ENCODE data around the gene RHOF. TPM values are rescaled to one million over a fixed set of nuclear protein-coding genes. Genes with fewer than 3 reads are reported as not detected.

RHOF gene
- total RNA-seq, 1 donor from 2014 or later = 25.5 TPM

DNA sequence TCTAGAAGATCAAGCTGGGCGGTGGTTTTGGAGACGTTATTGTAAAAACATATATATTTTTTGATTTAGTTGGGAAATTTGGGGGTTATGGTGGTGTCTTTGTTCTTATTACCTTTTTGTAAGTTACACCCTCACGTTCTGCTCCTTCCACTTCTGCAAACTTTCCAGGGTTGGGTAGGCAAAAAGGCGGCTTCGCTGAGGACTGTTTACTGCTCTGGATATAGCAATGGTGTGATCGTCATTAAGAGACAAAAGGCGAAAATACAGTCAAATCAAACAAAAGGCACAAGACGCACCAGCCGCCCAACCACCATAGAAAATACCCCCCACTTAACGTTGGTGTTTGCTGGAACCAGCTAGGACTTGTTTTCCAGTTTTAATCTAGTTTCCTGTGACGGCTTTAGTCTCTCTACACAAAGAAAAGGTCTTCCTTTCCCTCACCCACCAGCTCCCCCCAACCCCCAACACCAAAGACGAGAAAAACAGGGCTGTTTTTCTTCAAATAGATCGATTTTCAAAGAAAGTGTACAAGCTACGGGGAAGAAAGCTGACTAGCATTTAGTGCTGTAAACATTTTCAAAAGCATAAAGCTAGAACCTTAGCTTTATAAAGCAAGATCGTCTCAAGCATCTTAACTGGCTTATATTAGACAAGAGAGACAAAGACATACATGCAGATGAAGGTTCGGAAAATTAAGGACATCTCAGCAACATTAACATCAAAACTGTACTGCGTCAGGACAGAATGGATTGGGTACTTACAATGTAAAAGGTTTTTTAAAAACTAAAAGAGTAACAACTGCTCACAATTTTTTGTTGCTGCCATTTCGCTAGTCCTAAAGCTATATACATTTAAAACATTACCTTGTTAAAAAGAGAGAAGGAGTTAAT lies 8.4 kb upstream of the RHOF start:
- TF ChIP-seq, protein P1, sequence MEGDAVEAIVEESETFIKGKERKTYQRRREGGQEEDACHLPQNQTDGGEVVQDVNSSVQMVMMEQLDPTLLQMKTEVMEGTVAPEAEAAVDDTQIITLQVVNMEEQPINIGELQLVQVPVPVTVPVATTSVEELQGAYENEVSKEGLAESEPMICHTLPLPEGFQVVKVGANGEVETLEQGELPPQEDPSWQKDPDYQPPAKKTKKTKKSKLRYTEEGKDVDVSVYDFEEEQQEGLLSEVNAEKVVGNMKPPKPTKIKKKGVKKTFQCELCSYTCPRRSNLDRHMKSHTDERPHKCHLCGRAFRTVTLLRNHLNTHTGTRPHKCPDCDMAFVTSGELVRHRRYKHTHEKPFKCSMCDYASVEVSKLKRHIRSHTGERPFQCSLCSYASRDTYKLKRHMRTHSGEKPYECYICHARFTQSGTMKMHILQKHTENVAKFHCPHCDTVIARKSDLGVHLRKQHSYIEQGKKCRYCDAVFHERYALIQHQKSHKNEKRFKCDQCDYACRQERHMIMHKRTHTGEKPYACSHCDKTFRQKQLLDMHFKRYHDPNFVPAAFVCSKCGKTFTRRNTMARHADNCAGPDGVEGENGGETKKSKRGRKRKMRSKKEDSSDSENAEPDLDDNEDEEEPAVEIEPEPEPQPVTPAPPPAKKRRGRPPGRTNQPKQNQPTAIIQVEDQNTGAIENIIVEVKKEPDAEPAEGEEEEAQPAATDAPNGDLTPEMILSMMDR (conservative IDR thresholded peaks at IDR 0.05) = no peak
- peak overlapping the region; percentile 93 for H3K4me3 Mint-ChIP-seq
- peaks cover 14% of the 10 kb centered on the region for H3K36me3 Mint-ChIP-seq (ENCODE audit: low read depth)
- peak overlapping the region; percentile 99 for H3K27ac Mint-ChIP-seq (ENCODE audit: unreplicated experiment)
- peaks cover 62% of the 10 kb centered on the region for H3K4me1 Mint-ChIP-seq
- H3K27me3 Mint-ChIP-seq (ENCODE audit: low read depth) = peaks cover 31% of the 10 kb centered on the region
- no peak for DNase-seq (ENCODE audit: low read depth, low spot score)
- H3K9me3 Mint-ChIP-seq = no peaks in the 10 kb centered on the region

DNA sequence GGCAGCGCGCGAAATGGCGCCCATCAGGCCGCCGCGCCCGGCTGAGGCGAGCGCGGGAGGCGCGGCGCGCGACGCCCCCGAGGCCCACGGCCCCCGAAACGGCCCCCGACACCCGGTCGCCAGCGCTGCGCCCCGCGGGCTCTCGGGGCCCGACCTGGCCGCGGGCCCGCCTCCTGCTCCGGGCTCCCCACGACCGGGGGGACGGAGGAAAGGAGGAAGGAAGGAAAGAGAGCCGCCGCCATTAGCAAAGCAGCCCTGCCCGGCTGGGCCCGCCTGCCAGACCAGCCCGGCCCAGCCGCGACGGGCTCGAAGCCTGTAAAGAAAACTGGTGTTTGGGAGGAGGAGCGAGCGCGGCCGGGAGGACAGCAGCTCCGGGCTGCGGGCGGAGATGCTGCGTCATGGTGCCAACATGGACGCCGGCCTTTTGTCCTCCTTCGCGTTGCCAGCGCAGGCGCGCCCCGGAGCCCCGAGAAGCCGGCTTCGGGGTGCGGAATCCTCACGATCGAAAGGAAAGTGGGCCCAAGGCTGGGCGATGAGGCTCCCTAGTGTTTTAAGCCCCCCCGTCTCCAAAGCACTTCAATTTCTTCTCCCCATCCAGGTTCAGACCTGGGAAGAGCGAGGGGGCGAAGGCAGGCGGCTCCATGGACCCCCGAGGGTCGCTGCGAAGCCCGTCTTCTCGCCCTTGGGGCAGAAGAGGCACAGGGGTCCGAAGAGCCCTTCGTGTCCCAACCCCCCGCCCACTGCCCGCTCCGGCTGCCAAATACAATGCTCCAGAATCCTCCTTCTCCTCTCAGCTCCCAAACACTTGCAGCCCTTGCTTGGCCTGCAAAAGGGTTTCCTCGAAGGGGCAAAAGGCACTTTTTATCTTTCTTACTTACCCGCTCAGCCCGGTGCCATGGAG lies 7.5 kb upstream of the RHOF start:
- H3K4me3 Mint-ChIP-seq = peak overlapping the region; percentile 93
- peaks cover 14% of the 10 kb centered on the region for H3K36me3 Mint-ChIP-seq (ENCODE audit: low read depth)
- peaks cover 57% of the 10 kb centered on the region for H3K4me1 Mint-ChIP-seq
- TF ChIP-seq, protein P1 (conservative IDR thresholded peaks at IDR 0.05) = no peak
- no peaks in the 10 kb centered on the region for H3K9me3 Mint-ChIP-seq
- H3K27ac Mint-ChIP-seq (ENCODE audit: unreplicated experiment) = peak overlapping the region; percentile 99
- peaks cover 31% of the 10 kb centered on the region for H3K27me3 Mint-ChIP-seq (ENCODE audit: low read depth)
- DNase-seq (ENCODE audit: low read depth, low spot score) = peak; percentile 57

DNA sequence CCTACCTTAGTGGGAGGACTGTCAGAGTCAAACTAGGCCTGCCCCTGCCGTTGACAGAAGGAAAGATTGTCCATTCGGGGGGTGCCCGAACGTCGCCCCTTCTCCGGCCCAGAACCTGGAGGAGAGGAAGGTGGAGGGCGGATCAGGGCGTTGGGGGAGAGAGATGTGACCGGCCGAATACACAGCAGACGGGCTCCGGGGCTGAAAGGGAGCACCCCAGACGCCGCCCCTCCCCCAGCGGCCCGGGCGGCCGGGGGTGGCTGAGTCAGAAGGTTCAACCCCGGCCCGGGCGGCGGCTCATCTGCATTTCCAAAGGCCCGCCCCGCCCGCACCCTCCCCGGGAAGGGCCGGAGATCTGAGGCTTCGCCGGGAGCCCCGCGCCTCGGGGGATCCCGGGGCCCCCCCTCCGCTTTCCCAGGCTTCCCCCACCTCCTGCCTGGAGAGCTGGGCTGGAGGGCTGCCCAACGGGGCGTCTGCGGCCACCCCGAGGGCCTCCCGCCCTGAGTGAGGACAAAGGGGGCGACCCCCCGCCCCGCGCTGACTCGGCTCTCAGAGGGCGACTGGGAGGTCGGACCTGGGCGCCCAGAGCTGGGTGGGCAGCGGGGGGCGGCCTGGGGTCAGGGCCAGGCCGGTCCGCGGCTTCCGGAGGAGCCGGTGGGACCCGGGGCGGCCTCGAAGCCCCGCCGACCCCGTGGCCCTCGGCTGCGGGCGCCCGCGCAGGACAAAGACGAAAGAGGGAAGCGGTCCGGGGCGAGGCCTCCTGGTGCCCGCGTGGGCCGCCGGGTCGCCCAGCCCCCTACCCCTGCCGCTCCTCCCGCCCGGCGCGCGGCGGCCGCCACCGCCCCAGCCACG lies 6.6 kb upstream of the RHOF start:
- DNase-seq (ENCODE audit: low read depth, low spot score) = peak; percentile 68
- no peaks in the 10 kb centered on the region for H3K9me3 Mint-ChIP-seq

DNA sequence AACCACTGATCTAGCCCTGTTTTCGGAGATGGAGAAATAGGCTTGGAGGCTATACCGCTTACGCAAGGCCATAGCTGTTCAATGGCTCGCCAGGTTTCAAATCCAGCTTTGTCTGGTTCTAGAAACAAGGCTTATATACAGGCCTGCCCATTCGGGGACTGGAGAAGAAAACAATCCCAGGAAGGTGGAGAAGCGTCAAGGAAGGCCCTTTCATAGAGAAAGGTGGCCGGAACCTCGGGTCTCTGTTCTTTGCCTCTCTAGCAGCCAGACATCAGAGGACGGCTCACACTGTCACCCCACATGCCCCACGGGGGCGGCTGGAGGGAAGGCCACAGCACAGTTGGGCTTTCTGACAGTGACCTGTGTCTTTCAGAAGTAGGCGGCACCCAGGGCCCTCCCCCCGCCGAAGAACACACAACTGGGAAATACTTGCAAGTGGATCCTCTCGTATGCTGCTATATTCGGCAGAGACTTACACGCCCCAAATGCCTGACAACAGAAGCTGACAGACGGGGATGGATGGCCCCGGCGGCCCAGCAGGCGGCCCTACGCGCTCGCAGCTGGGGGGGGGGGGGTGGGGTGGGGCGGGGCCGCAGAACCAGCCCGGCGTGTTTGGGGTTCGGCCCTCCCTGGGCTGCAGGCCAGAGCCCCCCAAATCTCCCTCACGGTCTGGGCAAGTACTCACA lies 5.8 kb upstream of the RHOF start:
- H3K36me3 Mint-ChIP-seq (ENCODE audit: low read depth) = peaks cover 19% of the 10 kb centered on the region
- peaks cover 60% of the 10 kb centered on the region for H3K4me1 Mint-ChIP-seq
- H3K4me3 Mint-ChIP-seq = peak overlapping the region; percentile 86
- TF ChIP-seq, protein P1 (conservative IDR thresholded peaks at IDR 0.05) = no peak
- no peak for DNase-seq (ENCODE audit: low read depth, low spot score)
- peaks cover 41% of the 10 kb centered on the region for H3K27me3 Mint-ChIP-seq (ENCODE audit: low read depth)
- H3K27ac Mint-ChIP-seq (ENCODE audit: unreplicated experiment) = peak overlapping the region; percentile 85
- no peaks in the 10 kb centered on the region for H3K9me3 Mint-ChIP-seq

More for the DNA sequence above, 6.6 kb upstream of the RHOF start:
- peak overlapping the region; percentile 86 for H3K4me3 Mint-ChIP-seq
- peaks cover 35% of the 10 kb centered on the region for H3K27me3 Mint-ChIP-seq (ENCODE audit: low read depth)
- H3K4me1 Mint-ChIP-seq = peaks cover 52% of the 10 kb centered on the region
- TF ChIP-seq, protein P1 (conservative IDR thresholded peaks at IDR 0.05) = no peak
- H3K27ac Mint-ChIP-seq (ENCODE audit: unreplicated experiment) = peak overlapping the region; percentile 98
- peaks cover 16% of the 10 kb centered on the region for H3K36me3 Mint-ChIP-seq (ENCODE audit: low read depth)
